Activated T-helper 2 cell treated with anti-CD3 and anti-CD28 coated beads, Interferon-gamma antibody, Interleukin-2, Interleukin-4, amounts not matched to agents 10 μg/mL and 5 μg/mL and 100 μg/mL, durations not matched to agents 14 hours and 24 hours and 36 hours (primary cell): ENCODE results near the gene PGAM2. TPM values are rescaled to one million over a fixed set of nuclear protein-coding genes. Genes with fewer than 3 reads are reported as not detected.
"Not testable (repeated sequence)": the region's sequence is repeated elsewhere in the genome, so short reads cannot be mapped to it uniquely, and the experiment has no call there.

ENCODE experiments used
- DNase-seq: peaks from one replicate; pipeline ENCODE4 v3.0.0; 2021; ENCODE audit warnings: low spot score
- H3K27ac Mint-ChIP-seq: one replicate; pipeline ENCODE4 v1.8.0; 2021; ENCODE audit warnings: mixed read lengths
- H3K27me3 Mint-ChIP-seq: one replicate; pipeline ENCODE4 v1.8.0; 2021; ENCODE audit warnings: low read depth, mixed read lengths
- H3K36me3 Mint-ChIP-seq: one replicate; pipeline ENCODE4 v1.8.0; 2021; ENCODE audit warnings: low read depth, mixed read lengths
- H3K4me1 Mint-ChIP-seq: one replicate; pipeline ENCODE4 v1.8.0; 2021; ENCODE audit warnings: low read depth, mixed read lengths
- H3K4me3 Mint-ChIP-seq: one replicate; pipeline ENCODE4 v1.8.0; 2021; ENCODE audit warnings: low read depth, mild to moderate bottlenecking, moderate library complexity, mixed read lengths
- H3K9me3 Mint-ChIP-seq: one replicate; pipeline ENCODE4 v1.8.0; 2021; ENCODE audit warnings: mixed read lengths
- intact Hi-C: fragments of 100-400 bp; cut with micrococcal nuclease; formaldehyde crosslinking; loops from one replicate; pipeline ENCODE4 v1.15.1; 2023
- total RNA-seq: library from RNA; stranded (reverse); gene quantifications from 2 replicates; pipeline ENCODE4 v1.2.3, GENCODE V29; 2022

PGAM2 gene
- total RNA-seq, 1 donor from 2014 or later = 0.73 TPM

DNA sequence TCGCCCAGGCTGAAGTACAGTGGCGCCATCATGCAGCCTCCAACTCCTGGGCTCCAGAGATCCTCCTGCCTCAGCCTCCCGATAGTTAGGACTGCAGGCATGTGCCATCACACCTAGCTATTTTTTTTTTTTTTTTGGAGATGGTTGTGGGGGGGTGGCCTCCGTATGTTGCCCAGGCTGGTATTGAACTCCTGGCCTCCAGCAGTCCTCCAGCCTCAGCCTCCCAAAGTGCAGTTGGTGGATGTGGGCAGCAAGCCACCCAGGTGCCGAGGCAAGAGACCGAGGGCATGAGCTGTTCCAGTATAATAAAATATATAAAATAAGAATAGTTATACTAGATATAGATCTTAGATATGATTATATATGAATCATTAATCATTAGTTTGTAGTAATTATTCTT, 45.5 kb downstream of the PGAM2 start:
- H3K4me3 Mint-ChIP-seq, H3K9me3 Mint-ChIP-seq, H3K27me3 Mint-ChIP-seq, H3K27ac Mint-ChIP-seq, H3K36me3 Mint-ChIP-seq, DNase-seq: not testable (repeated sequence)
- intact Hi-C loops = loop anchor here (1.0 to 2.0 kb wide), 2 partner anchors 24 to 63 kb away; partner anchors contain the start of genes DBNL and POLM
- peaks cover 14% of the 10 kb centered on the region for H3K4me1 Mint-ChIP-seq

DNA sequence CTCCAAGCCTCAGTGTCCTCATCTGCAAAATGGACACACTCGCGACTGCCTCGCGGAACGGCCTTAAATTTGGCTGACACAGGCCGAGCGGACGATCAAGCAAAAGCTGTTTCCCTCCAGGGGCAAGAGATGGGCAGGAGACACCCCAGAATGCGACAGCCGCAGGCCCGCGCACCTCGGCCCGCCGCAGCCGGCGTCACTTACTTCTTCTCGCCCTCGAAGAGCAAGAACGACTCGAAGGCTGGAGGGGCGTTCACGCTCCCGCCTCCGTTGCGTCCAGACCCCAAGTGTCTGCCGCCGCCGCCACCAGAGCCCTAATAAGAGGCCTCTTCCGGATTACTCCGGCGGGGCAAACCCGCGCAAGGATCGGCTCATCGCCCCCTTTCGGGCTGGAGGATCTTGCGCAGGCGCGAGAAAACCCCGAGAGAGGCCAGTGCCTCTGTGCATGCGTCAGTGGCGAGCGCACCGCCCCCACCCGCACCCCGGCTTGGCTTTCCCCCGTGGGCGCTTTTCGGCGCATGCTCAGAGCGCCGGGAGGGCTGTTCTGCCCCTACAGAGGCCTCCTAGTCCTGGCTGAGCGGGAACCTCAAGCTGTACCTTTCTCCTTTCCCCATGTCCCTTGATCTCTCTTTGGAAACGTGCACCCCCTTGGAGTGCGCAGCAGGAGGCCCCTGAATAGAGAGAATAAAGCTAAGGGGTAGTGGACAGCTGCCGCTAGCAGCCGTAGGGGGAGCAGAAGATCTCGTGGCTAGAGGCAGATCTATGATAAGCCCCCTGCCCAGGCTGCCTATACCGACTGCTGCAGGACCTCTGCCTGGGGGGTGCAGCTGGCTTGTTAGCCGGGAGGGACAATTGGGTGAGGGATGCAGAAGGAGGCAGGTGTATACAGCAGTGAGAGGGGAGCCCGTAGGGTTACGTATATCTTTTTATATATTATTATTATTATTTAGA, 46.2 kb downstream of the PGAM2 start:
- H3K4me3 Mint-ChIP-seq = peak overlapping the region; percentile 89
- H3K27me3 Mint-ChIP-seq, H3K36me3 Mint-ChIP-seq, H3K9me3 Mint-ChIP-seq: not testable (repeated sequence)
- H3K4me1 Mint-ChIP-seq = peaks cover 14% of the 10 kb centered on the region
- H3K27ac Mint-ChIP-seq = peak overlapping the region; percentile 86
- peak; percentile 98 for DNase-seq
- intact Hi-C loops = loop anchor here (1.0 to 2.0 kb wide), 2 partner anchors 25 to 64 kb away; partner anchors contain the start of genes DBNL and POLM

DNA sequence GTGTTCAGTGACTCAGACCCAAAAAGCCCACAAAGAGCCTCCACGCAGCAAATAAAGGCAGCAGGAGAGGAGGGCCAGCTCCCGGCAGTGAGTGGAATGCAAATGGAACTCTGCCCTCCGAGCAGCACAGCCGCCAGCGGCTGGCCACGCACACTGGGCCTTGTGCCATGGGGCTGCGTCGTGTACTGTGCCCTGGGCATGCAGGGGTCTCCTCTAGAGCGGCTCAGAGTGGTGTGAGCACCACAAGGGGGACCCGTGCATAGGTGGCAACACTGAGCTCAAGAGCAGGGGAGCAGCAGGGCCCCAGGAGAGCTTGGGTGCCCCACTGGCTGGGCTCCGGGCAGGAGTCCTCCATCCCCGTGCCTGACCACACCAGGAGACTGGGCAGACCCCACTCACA, 50.3 kb downstream of the PGAM2 start:
- H3K9me3 Mint-ChIP-seq, DNase-seq, H3K27me3 Mint-ChIP-seq, intact Hi-C loops, H3K4me3 Mint-ChIP-seq, H3K4me1 Mint-ChIP-seq, H3K36me3 Mint-ChIP-seq, H3K27ac Mint-ChIP-seq: not testable (repeated sequence)

Other genes starting within 250 kb of the PGAM2 start
- gene MRPS24, start 196.1 kb downstream of the PGAM2 start, total RNA-seq = 106 and 108 TPM in 2 replicates
- gene URGCP, start 159.0 kb downstream of the PGAM2 start, total RNA-seq = 23.7 and 27.6 TPM in 2 replicates
- 10.5 and 12.6 TPM in 2 replicates for gene UBE2D4, start 139.1 kb downstream of the PGAM2 start, total RNA-seq
- not detected in 2 replicates for gene SPDYE1, start 67.7 kb downstream of the PGAM2 start, total RNA-seq
- 131 and 143 TPM in 2 replicates for gene DBNL, start 20.9 kb downstream of the PGAM2 start, total RNA-seq
- 36.8 and 42.7 TPM in 2 replicates for gene POLM, start 17.0 kb upstream of the PGAM2 start, total RNA-seq
- gene AEBP1, start 38.8 kb upstream of the PGAM2 start, total RNA-seq = 36.4 and 38.7 TPM in 2 replicates
- gene POLD2, start 58.0 kb upstream of the PGAM2 start, total RNA-seq = 205 and 215 TPM in 2 replicates
- not detected in 2 replicates for gene MYL7, start 75.8 kb upstream of the PGAM2 start, total RNA-seq
- gene GCK, start 123.9 kb upstream of the PGAM2 start, total RNA-seq = 1.8 and 2.3 TPM in 2 replicates
- gene YKT6, start 135.4 kb upstream of the PGAM2 start, total RNA-seq = 73.1 and 76.4 TPM in 2 replicates